Right hindlimb (tissue), 1 donor: ENCODE data around the gene RPRML.
A peak's percentile ranks its signal among the peaks of the same experiment; 100 is the strongest.

Experiments used
- DNase-seq: peaks from one replicate; pipeline ENCODE4 v3.0.0-alpha.2; 2018

The RPRML gene

GRCh38 chr17:46943501-46944393 lies 35.3 kb downstream of the RPRML start:
- peak; percentile 39 for DNase-seq

GRCh38 chr17:46943218-46943500 lies 35.9 kb downstream of the RPRML start:
- DNase-seq = peak; percentile 35

- DNase-seq = peak; percentile 63
These were observed 36.4 kb downstream of the RPRML start for GRCh38 chr17:46942441-46943217.

GRCh38 chr17:46940692-46941404 lies 38.2 kb downstream of the RPRML start:
- peak; percentile 81 for DNase-seq

GRCh38 chr17:46935658-46936266 lies 43.3 kb downstream of the RPRML start:
- DNase-seq = no peak

- DNase-seq = no peak
These were observed 47.5 kb downstream of the RPRML start for GRCh38 chr17:46931596-46931995.

GRCh38 chr17:46930051-46930450 lies 49.0 kb downstream of the RPRML start:
- no peak for DNase-seq

- DNase-seq = no peak
These were observed 49.6 kb downstream of the RPRML start for GRCh38 chr17:46929413-46929812.

- DNase-seq = no peak
These were observed 50.4 kb downstream of the RPRML start for GRCh38 chr17:46928467-46929261.
